AG04449 (cell line): ENCODE measurements around the gene NIM1K.

Source experiments
- CTCF ChIA-PET: fragments of 350-600 bp; formaldehyde crosslinking; extraction: SDS; loops from one replicate; lab custom pipeline; 2021; ENCODE audit warnings: antibody characterized with exemption; lab: Yijun Ruan, JAX
- POLR2A ChIA-PET: fragments of 400-600, 350-600 bp; formaldehyde crosslinking; extraction: SDS; loops from one replicate; lab custom pipeline; 2020; ENCODE audit warnings: antibody characterized with exemption, inconsistent platforms; lab: Yijun Ruan, JAX
- DNase-seq: peaks from one replicate; pipeline ENCODE4 v3.0.0-alpha.2; 2010; ENCODE audit warnings: low read depth, low spot score
- H3K4me3 ChIP-seq: 2 replicates; pipeline ENCODE4 v1.5.1; 2011; ENCODE audit warnings: low read depth, mild to moderate bottlenecking, control low read depth, low read length
- TF ChIP-seq, protein P1 (sequence below): IDR thresholded peaks from one replicate; pipeline ENCODE4 v1.5.1; 2011; ENCODE audit warnings: mild to moderate bottlenecking, moderate library complexity, low read length, control low read depth, inconsistent platforms; ENCODE audit not compliant: insufficient read depth; ENCODE audit errors: missing control alignments

NIM1K gene

DNA sequence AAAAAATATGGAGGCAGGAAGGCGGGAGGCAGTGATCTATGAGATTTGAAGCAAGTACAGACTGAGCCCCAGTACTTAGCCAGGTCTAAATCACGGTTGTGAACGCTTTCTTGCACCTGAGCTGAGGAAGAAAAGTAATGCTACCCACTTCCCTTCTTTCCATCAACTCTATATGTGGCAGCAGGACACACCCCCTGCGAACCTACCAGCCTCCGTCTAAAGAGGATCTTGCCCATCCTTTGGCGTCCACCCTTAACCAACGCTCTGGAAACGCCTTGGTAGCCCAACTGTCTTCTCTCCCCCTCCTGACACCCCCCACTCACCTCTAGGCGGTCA lies 120.6 kb downstream of the NIM1K start:
- TF ChIP-seq, protein P1, sequence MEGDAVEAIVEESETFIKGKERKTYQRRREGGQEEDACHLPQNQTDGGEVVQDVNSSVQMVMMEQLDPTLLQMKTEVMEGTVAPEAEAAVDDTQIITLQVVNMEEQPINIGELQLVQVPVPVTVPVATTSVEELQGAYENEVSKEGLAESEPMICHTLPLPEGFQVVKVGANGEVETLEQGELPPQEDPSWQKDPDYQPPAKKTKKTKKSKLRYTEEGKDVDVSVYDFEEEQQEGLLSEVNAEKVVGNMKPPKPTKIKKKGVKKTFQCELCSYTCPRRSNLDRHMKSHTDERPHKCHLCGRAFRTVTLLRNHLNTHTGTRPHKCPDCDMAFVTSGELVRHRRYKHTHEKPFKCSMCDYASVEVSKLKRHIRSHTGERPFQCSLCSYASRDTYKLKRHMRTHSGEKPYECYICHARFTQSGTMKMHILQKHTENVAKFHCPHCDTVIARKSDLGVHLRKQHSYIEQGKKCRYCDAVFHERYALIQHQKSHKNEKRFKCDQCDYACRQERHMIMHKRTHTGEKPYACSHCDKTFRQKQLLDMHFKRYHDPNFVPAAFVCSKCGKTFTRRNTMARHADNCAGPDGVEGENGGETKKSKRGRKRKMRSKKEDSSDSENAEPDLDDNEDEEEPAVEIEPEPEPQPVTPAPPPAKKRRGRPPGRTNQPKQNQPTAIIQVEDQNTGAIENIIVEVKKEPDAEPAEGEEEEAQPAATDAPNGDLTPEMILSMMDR: no peak
- POLR2A ChIA-PET: interaction anchor here (1.2 to 1.5 kb wide), 3 partner anchors 10 to 304 kb away, joined by 3 to 4 read pairs (median 3); no protein-coding TSS in a partner anchor
- H3K4me3 ChIP-seq: peak overlapping the region; percentile 90
- DNase-seq: no peak
- CTCF ChIA-PET: interaction anchor here (0.8 to 1.7 kb wide), 9 partner anchors 8 to 404 kb away, joined by 3 to 6 read pairs (median 5); partner anchors contain the start of genes TMEM267 and ZNF131

DNA sequence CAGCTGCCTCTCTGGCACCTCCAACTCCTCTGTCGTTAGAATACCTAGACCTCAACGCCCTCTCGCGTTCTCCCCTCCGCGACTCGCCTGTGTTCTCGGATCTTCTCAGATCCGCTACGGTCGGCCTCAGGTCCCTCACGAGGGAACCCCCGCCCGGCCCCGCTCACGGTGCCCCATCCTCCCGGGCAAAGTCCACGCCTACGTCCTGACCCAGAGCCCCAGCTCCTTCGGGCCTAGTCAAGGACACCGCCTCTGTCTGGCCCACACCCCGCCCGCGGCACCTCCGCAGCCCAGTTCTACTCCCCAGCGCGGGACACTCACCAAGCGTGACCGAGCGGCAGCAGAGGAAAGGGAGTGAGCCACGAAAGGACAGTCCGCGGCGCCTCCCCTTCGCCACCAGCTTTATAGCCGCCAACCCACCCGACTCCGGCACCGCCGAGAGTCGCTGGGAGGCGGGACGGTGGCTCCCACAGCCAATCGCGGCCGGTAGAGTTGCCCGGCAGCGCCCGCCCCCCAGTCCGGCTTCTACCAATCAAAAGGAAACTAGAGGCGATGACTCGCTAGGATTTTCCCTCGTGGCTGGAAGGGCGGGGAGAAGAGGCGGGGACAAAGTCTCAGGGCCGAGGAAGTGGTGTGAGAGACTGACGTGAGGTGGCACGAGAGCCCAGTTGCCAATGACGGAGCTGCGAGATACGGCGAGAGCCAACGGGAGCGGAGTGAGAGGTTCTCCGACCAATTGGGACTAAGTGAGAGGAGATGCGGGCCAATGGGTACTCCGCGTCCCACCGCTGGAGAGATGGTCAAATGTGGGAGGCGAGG lies 121.2 kb downstream of the NIM1K start, which contains the start of gene HMGCS1:
HMGCS1 (minus strand) TSS at position 378 of the 819 bp plus-strand sequence. CDS start 14,447 bp downstream, outside the sequence.
- peak within 1 kb of the TSS; percentile 90 for H3K4me3 ChIP-seq
- CTCF ChIA-PET: interaction anchor here (0.8 to 1.7 kb wide), 13 partner anchors 8 to 405 kb away, joined by 3 to 7 read pairs (median 4); partner anchors contain the start of genes TMEM267 and ZNF131
- DNase-seq: peak; percentile 96
- TF ChIP-seq, protein P1: no peak
- POLR2A ChIA-PET: interaction anchor here (0.7 to 1.5 kb wide), 5 partner anchors 10 to 305 kb away, joined by 3 to 4 read pairs (median 3); no protein-coding TSS in a partner anchor

DNA sequence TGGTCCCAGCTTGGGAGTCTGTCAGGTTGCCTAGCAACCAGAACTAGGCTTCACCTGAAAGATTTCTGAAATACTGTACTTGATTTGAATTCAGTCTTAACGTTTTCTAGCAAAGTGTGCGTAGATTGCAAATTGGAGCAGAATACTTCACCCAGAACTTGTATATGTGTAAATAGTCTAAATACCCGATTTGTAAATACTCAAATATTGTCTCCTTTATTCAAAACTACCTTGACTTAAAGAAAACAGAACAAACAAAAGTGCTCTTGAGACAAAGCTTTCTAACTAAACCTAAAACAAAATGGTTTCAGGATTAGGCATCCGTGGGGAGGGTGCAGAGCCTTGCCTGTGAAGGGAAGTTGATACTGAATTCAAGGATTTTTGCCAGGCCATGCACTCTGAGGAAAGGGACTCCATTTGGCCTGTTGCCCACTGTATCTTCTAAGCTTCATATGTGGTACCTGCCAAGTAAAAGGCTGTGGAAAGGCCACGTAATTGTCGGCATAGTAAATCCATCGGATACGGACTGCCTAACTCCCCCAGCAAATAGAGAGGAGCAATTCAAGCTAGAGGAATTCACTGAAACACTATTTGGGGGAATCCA lies 121.9 kb downstream of the NIM1K start:
- TF ChIP-seq, protein P1: no peak
- H3K4me3 ChIP-seq: peak overlapping the region; percentile 45
- ChIA-PET POLR2A (interaction anchor here (0.7 to 1.5 kb wide), 5 partner anchors 11 to 305 kb away, joined by 3 to 4 read pairs (median 3); no protein-coding TSS in a partner anchor), CTCF (interaction anchor here (0.6 to 1.6 kb wide), 5 partner anchors 9 to 170 kb away, joined by 3 to 7 read pairs (median 4); partner anchors contain the start of gene TMEM267)
- DNase-seq: no peak

DNA sequence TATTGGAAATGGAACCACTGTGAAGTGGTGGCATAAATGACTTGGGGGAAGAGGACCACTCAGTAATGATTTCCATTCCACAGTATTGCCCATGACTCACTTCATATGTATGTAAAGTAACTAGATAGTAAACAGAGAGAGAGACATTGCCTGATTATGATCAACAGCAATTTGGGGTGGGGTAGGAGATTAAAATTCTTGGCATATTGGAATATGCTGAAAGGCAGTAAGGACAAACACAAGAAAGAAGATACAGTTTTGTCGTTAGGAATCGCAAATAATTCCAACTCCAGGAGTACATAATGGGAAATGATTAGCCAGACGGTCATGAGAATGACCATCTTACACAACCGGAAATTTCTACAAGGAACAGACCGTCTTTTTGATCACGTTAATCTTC lies 122.7 kb downstream of the NIM1K start:
- ChIA-PET POLR2A (no interaction called here), CTCF (interaction anchor here (1.1 to 1.6 kb wide), 2 partner anchors 10 to 75 kb away, joined by 3 to 7 read pairs; no protein-coding TSS in a partner anchor)
- DNase-seq: no peak
- no peak overlapping the region for H3K4me3 ChIP-seq
- TF ChIP-seq, protein P1: no peak

DNA sequence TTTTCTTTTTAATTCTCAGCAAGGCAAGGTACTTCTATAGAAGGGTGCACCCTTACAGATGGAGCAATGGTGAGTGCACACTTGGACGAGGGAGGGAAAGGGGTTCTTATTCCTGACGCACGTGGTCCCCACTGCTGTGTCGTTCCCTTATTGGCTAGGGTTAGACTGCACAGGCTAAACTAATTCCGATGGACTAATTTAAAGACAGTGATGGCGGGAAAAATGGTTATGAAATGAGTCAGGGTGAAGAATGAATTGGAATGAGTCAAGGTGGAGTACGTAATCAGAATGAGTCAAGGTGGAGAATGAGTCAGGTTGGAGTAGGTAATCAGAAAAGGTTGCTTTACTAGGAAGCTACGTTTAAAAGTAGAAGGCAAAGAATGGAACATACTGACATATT lies 123.2 kb downstream of the NIM1K start:
- no peak overlapping the region for H3K4me3 ChIP-seq
- DNase-seq: no peak
- ChIA-PET POLR2A (no interaction called here), CTCF (no interaction called here)
- TF ChIP-seq, protein P1: no peak

DNA sequence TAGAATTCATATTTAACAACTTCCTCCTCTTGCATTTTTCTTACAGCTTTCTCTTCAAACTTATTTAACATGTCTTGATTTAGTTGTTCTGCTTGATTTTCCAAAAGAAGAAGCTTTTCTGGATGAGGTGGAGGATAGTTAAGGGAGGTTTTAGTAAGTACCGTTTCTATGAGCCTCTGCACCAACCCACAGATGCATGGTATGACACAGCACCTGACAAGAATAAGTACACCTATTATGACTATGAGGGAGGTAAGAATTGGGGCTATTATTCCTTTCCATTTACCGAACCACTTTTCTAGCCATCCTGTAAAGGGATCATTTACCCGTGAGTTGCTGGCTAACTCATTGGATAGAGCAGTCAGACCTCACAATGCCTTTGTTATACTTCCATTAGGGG lies 123.7 kb downstream of the NIM1K start:
- H3K4me3 ChIP-seq: no peak overlapping the region
- ChIA-PET POLR2A (no interaction called here), CTCF (no interaction called here)
- no peak for DNase-seq
- TF ChIP-seq, protein P1: no peak
